ENCODE results near the gene ZBTB17.
A peak's percentile ranks its signal among the peaks of the same experiment; 100 is the strongest.
"Not testable (repeated sequence)": the region's sequence is repeated elsewhere in the genome, so short reads cannot be mapped to it uniquely, and the experiment has no call there.

ZBTB17 gene

DNA sequence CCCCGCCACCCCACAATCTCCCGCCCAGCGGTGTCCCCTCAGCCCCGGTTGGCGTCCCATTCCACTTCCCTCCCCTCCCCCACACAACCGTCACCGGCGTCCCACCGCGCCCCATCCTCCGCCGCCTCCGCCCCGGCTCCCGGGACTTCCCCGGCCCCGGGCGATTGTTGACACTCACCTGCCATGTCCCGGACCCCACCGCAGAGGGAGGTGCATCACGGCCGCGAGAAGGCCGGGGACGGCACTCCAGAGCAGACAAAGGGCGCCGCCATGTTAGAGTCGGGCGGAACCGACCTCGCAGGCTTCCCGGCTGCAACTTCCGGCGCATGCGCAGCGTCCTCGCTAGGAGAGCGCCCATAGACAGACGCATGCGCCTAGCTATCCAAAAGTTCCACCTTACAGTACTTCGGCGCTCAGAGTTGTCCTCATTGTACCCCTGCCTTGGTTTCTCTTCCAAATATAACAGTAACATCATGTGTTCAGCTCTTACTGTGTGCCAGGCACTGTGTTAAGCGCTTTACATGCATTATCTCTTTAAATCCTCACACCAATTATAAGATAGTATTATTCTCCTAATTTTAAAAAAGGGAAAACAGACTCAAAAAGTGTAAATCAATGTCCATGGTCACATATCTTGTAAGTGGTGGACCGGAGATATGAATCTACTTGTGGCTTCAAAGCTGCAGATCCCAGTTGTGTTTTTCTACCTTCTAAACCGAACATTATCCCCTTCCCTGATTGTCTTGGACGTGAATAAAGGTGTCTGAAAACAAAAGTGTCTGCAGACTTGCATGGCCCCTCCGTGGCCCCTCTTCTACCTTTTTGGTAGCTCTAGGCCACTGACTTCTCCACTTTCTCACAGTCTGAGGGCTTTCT is at the start of gene ZBTB17:
Gene ZBTB17, minus strand, starts transcription at position 297 of the 876 bp plus-strand sequence. CDS start 27,606 bp downstream, outside the sequence.
- DNase-seq: peak; percentile 76

DNA sequence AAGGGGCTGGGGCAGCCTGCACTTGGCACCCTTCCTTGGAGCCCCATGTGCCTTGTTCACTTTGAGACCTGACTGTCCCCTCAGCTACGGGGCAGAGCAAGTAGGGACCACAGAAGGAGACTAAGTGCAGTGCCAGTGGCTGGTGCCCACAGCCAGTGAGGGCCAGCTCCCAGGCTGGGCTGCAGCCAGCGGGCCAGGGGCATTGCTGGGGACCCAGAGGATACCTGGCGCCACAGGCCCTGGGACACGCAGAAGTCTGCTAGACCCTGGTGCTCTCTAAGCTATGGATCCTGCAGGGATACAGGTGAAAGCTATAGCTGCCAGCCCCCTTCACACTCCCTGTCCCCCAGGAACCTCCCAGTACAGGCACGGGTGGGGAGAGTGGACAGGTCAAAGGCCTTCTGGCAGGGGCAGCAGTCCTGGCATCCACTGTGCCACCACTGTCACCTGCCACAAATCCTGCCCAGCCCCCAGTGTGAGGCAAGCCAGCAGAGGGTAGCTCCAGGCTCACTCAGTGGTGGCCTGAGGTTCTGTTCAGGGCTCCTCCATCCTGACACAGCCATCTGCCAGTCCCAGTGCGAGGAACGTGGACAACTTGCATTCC is 47.3 kb upstream of the ZBTB17 start:
- DNase-seq: no peak

DNA sequence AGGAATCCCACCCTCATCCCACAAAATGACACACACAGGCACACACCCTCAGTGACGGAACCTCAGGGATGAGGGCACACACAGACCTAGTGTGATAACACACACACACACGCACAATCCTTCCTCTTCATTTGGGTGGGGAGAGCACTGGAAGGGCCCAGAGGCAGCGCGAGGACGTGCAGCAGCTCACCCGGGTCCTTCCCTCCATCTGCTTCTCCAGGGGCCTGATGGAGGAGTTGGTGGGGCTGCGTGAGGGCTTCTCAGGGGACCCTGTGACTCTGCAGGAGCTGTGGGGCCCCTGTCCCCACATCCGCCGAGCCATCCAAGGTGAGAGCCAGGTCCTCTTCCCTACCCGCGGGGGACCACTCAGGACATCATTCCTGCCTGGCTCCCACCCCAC is 46.5 kb upstream of the ZBTB17 start:
- DNase-seq: no peak

- DNase-seq: no peak
Observed at GRCh38 chr1:16021681-16022080, 45.8 kb upstream of the ZBTB17 start, which contains the start of gene CLCNKA. TSS of gene CLCNKA (plus strand) at chr1:16022036. CDS start at chr1:16022620, 584 bp downstream.

- not testable (repeated sequence) for DNase-seq
Observed at GRCh38 chr1:16020878-16021277, 45.0 kb upstream of the ZBTB17 start.

DNA sequence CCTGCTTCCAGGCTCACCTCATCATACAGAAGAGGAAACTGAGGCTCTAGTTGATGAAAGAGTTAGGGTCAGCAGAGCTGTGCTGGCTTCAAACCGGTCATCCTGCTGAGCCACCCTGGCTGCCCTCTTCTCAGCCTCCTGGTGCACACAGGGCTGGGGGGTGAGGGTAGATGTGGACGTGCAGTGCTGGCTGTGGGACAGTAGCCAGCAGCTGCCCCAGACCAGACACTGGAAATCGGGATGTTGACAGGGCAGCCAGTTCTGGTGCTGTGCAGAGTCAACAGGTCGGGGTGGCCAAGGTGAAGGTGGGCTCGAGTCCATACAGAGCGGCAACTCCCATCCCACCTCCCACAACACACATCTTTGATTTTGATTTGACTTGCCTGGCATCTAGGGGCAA is 44.4 kb upstream of the ZBTB17 start:
- DNase-seq: no peak

DNA sequence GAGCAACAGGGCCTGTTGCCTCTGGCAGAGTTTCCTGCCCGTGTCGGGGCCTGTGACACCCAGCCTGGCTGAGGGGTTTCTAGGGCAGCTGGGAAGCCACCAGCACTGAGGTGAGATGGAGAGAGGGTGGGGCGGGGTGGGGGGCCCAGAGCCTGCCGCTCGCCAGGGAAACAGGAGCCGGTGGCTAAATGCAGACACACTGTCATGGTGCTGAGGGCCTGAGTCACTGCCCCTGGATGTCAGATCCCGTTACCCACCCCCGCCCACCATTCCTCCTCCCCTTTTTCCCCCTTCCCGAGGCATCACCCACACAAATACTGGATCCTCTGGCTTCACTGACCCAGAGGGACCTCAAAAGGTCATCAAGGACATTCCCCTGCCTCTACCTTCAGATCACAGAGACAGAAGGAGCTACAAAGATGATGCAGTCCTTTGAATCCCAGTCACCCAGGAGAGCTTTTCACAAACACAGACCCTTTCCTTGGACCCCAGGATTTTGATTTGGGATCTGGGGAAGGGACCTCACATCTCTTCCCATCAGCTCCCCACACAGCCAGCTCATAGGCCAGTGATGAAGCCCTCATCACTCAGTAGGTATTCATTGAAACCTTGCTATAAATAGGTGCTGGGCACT is 43.9 kb upstream of the ZBTB17 start:
- DNase-seq: no peak

DNA sequence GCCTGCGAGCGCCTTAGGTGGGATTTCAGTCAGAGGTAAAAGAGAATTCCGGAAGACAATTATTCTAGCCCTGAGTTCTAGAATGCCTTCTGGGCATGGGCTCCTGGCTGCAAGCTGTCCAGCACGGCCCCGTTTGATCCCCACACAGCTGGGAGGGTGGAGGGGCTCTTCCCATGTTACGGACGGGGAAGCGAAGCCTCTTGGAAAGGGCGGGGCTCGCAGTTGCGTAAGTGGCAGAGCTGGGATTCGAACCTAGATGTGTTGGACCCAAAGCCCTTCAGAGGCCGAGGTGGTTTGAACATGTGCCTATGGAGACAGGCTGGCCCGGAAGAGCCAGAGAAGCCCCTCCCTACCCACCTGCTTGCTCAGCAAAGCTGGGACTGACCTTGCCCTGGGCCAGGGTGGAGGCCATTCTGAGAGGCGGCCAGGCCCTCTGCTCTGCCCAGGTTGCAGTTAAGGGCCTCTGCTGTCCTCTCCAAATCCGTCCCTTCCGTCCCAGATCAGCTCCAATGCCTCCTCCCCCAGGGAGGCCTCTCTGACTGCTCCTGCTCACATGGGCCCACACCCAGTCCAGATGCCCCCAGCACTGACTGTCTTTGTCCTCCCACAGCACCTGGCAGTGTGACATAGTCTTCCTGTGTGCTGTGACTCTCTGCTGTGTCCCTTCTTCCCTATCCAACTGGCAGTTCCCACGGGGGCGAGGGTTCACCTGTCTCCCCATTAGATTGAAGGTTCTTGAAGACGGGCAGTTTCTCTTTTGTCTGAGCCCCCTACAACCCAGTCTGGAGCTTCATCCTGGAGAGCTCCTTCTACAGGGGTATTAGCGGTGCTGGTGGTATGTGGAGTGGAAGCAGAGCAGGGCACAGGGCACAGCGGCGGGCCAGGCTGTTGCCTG is 43.1 kb upstream of the ZBTB17 start:
- no peak for DNase-seq

DNA sequence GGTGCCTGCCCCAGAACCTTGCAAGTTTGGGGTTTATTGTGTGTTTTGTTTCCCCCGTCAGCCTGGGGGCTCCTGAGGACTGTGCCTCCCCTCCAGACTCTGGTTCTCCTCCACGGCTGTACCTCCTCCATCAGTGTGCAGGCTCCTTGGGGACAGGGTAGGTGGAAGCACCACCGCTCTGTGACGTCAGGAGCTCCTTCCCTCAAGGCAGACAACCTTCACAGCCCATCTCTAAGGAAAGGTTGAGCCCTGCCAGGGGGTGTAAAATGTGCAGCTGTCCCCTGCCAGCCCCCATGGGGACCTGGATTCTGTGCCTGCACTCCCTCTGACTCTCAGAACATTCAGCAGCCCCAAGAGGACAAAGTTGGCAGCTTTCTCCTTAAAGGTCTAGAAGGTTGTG is 42.4 kb upstream of the ZBTB17 start:
- no peak for DNase-seq

- DNase-seq: no peak
Observed at GRCh38 chr1:16017461-16018303, 41.8 kb upstream of the ZBTB17 start, which contains the start of gene HSPB7. TSS of gene HSPB7 (minus strand) at chr1:16018043. CDS start at chr1:16017963, 80 bp downstream.

GRCh38 chr1:16017076-16017460 is 41.2 kb upstream of the ZBTB17 start:
- DNase-seq: no peak

DNA sequence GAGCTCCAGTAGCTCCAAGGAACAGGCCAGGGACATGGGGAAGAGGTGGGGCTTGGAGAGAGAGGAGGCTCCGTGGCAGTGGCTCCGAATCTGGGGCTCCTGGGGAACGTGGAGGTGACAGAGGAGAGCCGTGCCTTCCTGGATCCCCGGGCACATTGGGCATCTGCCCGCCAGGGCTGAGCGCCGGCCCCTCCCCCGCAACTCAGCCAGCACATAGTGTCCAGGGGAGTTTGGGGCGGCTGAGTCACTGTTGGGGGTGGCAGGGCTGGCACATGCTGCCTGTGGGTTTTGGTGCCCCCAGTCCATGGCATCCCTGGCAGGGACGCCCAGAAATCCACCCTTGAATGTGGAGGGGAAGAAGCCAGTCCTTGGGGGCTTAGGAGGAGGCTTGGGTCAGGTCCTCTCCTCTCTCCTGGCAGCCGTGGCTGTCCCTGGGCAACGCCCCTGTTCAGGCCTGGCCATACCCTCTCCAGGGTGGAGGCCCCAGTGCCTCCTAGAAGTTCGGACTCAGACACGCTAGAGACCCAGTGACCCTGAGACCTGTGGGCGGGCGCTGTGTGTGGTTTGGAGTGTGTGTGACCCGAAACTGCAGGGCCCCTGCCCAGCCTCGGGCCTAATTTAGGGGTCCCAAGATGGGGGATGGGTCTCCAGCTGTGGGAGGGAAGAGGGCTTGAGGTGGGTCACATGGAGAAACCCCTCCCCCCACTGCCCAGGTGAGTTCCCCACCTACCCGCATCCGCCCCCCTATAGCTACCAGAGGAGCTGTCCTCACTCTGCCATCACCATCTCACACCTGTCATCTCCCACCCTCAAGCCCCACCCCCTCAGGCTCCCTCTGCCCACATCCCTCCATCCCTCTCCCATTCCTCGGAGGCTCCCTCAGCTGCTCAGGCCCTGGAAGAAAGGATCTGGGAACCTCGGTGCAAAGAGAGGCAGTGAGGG is 40.3 kb upstream of the ZBTB17 start:
- no peak for DNase-seq

- no peak for DNase-seq
Observed at GRCh38 chr1:16015491-16015890, 39.6 kb upstream of the ZBTB17 start.

DNA sequence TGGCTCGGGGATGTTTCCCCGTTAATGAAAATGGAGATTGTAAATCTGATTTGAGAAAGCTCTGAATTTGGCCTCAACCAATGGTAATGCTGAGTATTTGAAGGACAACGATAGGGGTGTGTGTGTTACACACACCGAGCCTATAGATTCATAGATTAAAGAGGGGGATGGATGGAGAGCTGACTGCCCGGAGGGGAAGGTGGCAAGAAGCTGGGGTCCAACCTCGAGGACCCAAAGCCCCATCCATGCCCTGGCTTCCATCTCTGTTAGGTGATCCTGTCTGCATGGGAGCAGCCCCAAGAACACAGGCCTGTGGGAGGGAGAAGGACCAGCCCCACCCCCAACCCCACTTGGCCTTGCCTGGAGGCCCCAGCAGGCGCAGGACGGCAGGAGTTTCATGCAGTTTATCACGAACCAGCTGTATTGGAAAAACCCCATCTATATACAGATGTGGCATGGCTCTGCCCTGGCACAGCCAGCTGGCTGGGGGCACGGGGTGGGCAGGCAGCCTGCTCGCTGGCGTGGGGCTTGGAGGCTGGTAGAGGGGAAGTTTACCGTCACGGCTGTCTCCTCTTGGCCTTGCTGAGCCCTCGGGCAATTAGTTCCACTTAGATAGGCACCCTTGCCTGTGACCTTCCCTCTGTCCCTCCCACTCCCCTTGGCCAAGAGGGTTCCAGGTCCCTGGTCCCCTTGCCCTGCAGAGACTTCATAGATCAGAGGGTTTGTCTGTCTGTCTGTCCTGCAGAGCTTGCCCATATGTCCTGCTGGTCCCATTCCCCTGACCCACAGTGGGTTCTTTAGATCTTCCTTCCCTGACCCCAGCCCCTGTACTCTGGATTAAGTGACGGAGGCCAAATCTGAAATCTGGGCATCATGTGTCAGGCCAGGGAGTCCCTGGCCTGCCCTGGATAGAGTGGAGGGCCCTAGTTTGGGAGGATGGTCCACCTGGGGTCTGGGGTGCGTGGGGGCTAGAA is 38.9 kb upstream of the ZBTB17 start:
- no peak for DNase-seq

DNA sequence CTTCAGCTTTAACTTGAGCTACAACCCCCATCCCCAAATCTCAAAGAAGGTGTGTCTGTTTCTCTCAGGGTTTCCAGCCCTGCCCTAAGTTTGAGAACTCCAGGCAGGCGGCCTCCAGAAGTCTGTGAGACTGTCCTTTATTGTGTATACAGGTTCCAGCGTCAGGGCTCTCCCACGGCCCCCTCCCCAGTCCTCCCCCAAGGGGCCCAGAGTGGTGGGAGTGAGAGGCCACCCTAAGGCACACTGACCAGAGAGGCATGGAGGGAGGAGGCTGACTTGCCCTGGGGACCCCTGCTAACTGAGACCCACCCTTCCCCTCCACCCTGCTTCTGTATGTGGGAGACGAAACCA is 38.0 kb upstream of the ZBTB17 start:
- DNase-seq: no peak

DNA sequence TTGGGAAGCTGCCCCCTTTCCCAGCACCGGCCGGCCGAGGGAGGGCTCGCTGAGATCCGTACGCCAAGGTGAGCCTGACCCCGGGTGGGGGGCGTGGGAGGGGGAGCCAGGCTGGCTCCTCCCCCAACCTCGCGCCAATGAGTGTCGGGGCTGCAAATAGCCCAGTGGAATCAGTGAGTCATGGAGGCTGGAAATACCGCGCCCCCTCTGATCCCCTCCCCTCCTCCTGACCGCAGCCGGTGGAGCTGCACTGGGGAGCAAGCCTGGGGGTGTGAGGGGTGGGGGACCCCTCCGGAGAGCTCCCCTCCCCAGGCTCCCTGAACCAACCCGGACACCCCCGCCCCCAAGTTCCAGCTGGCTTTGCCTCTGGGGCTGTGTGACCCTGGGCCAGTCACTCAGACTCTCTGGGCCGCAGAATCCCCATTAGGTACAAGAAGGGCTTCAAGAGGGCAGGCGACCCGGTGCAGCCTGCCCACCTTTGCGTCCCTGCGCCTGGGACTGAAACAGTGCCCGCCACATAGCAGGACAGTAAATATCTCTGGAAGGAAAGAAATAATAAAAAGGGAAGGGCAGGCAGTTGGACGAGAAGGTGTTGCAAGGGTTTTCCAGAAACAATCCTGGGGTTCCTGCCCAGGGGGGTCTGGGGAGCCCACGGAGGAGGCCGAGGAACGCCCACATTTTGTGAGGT is 37.5 kb upstream of the ZBTB17 start:
- DNase-seq: no peak

DNA sequence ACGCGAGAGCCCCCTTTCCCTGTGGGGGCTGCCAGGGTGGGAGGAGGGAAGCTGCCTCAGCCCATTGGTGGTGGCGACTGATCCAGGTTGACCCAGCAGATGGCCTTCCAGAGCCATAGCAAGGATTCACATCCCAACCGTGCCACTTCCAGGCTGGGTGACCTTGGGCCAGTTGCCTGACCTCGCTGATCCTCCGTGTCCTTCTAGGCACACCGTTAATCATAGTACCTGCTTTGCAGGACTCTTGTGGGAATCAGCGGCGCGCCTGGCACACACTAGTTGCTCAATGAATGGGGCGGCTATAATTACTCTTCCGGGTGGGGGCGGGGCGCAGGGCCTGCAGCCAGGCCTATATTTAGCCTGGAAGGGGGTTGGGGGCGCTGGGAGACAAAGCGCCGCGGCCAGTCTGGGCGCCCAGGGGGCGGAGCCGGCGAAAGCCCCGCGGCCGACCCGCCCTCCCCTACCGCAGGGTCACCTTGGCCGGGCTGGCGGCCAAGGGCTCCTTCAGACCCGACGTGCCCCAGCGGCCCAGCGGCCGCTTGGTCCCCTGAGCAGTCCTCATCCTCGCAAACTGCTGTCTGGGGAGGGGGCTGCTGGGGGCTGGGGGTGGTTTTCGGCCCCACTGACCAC is 36.8 kb upstream of the ZBTB17 start:
- DNase-seq: no peak

DNA sequence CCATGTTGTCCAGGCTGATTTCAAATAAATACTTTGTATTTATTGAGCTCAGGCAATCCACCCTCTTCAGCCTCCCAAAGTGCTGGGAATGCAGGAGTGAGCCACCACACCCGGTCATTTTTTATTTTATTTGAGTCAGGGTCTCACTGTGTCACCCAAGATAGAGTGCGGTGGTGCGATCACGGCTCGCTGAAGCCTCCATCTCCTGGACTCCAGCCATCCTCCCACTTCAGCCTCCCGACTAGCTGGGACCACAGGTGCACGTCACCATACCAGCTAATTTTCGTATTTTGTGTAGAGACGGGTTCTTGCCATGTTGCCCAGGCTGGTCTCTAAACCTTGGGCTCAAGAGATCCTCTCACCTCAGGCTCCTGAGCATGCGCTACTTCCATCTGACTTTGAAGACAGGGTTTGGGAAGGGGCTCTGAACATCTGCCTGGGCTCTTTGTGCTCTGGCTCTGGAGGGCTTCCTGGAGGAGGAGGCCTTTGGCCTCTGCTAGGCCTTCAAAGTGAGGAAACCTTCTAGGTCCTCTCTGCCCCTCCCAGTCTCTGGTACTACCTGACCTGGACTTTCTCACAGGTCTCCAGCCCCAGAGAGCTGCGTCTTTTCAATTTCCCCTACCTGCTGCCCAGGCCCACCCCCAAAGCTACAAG is 36.2 kb upstream of the ZBTB17 start:
- DNase-seq: no peak

Measured in SHP77 treated with DMSO at 0.1 percent for 48 hours (cell line).